HG02973 (cell line): ENCODE measurements around the gene RHO.
"Not testable (repeated sequence)": the region's sequence is repeated elsewhere in the genome, so short reads cannot be mapped to it uniquely, and the experiment has no call there.

Experiments used
- ATAC-seq: cut with Tn5 transposase; IDR thresholded peaks from one replicate; pipeline ENCODE4 v1.9.1; 2021; ENCODE audit warnings: moderate library complexity; ENCODE audit not compliant: unreplicated experiment

The RHO gene

DNA sequence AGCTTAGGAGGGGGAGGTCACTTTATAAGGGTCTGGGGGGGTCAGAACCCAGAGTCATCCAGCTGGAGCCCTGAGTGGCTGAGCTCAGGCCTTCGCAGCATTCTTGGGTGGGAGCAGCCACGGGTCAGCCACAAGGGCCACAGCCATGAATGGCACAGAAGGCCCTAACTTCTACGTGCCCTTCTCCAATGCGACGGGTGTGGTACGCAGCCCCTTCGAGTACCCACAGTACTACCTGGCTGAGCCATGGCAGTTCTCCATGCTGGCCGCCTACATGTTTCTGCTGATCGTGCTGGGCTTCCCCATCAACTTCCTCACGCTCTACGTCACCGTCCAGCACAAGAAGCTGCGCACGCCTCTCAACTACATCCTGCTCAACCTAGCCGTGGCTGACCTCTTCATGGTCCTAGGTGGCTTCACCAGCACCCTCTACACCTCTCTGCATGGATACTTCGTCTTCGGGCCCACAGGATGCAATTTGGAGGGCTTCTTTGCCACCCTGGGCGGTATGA lies at the start of gene RHO:
Gene RHO, plus strand, starts transcription at position 51 of the 512 bp plus-strand sequence. Its CDS starts 95 bp downstream, at position 146.
- no peak for ATAC-seq

DNA sequence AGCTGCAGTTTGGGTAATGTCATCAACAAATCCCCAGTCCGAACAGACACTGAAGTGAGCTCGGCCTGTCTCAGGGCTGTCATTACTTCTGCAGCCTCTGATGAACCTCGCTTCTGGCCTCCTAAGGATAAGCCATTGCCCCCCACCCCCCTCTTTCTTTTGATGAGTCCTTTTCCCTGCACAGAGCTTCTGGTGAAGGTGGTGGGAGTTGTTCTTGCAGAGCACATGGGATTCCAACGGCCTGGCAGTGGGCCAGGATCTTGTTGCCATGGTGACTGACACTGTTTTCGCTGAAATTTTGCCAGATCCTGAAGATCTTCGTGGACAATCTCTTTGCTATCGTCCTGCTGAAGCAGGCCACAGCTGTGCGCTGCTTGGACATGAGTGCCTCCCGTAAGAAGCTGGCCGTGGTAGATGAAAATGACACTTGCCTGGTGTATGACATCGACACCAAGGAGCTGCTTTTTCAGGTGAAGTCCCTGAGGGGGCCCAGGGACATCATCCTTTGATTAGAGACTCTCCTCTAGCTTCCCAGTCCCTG lies 47.1 kb upstream of the RHO start:
- not testable (repeated sequence) for ATAC-seq

DNA sequence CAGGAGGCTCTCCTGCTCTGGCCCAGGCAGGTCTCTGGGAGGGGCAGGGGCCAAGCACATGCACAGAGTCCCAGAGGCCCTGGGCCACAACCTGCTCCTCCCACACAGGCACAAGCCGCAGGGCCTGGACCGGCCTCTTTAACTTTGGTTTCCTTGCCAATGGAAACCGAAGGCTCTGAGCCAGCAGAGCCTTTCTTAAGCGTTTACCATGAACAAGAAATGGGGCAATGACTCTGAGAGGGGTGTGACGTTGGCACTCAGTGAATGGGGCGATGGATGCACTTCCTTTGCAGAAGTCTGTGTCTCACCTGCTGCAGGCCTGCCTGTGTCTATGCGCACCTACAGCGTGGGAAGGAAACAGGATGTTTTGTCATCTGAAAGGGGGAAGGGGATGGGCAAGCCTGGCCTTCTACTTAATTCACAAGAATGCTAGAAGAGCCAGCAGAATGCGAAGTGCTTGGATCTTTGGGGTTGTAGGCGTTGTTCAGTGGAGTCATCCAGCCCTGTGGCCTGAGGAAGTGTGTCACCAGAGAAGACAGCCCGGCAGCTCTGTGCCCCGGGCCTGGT lies 46.6 kb upstream of the RHO start:
- no peak for ATAC-seq

DNA sequence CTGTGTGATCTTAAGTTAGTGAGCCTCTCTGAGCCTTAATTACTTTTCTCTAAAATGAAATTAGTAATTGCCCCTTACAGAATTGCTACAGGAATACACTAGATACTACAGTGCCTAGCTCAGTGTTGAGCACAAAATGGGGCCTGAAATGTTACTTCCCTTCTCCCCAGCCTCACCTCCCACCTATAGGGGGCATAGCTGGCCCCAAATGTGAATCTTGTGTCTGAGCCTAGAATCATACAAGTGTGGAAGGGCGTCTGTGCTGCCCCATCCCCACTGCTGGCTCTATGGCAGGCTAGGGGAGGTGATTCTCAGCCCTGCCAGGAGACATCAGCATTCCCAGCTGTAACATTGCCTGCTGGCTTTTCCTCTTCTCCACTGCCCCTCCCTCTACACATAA lies 45.7 kb upstream of the RHO start:
- no peak for ATAC-seq

DNA sequence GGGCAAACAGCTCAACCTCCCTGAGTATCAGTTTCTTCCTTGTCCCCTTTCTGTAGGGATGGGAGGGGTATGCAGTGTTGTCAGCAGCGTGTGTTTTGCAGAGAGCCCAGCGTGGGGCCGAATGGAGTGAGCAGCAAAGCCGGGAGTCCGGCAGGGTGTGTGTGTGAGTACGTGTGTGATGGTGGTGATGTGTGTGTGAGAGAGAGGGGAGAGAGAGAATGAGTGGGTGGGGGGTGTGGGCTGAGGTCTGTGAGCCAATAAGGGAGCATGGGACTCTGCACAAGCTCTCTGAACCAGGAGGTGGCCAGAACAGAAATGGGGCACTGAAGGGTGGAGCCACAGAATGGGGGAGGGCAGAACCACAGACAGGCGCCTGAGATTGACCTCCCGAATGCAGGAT lies 44.6 kb upstream of the RHO start:
- ATAC-seq, result no peak

DNA sequence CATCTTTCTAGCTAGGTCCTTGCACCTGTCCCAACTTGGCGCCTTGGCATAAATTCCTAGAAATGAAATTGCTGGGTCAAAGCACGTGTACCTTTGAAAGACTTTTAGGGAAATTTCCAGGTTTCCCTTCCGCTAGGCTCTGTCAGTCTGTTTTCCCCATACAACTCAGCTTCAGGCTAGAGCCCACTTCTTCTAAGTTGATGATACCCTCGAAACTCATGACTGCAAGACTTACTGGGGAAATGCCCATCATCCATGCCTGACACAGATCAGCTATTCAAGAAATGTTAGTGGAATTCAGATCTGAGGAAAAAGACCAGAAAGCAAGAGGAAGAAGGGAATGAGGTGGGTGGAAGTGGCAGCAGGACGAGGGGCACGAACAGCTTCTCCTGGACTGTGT lies 43.3 kb upstream of the RHO start:
- not testable (repeated sequence) for ATAC-seq

DNA sequence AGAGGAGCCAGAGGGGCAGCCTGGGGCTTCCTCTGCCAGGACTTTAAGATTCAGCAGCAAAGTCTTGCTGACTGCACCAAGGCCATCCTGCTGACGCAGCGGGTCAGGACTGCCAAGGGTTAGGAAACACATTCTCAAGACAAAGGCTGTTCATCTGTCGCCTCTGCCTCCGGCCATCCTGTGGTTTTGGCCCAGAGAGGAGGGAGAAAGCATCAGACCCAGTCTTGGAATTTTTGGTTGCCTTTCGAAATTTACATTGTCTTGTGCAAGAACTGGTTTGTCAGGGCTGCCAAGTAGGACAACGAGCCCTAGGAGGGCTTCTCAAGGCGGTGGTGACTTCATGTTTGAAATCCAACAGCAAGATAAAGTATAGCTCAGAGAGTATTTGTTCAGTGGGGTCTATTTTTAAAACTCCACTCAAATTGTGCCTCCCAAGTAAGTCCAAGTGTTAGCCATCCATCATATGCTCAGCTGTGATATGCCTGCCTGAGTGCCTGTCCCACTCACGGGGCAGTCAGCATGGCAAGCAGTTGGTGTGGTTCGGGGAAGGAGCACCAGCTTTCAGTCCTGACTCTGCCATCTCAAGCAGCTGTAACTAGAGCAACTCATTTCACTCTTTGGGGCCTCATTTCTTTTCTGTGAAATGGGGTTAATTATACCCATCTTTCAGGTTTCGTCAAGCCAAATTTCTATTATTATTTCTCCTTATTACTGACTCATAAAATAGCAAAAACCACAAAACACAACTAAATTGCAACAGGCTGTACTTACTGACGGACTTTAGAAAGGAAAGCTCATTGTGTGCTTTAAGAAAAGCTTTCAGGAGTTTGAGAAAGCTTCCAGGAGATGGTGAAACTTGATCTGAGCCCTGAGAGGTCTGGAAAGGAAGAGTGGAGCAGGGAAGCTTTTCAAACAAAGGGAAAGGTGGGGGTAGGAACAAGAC lies 42.4 kb upstream of the RHO start:
- no peak for ATAC-seq

DNA sequence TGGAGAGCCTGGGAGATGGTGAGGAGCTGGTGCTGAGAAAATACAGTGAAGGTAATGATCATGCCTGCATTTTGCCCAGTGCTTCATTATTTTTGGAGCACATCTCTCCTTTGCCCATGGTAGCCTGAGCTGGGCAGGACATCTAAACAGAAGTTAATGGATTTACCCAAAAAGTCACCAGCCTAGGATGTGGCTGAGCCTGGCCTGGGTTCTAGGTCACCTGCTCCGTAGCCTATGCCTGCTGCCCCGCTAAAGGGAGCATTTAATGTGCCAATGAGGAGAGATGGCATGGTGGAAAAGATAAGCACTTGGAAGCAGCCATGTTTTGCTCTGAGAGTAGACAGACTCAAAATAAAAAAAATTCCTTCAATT lies 41.8 kb upstream of the RHO start:
- no peak for ATAC-seq

DNA sequence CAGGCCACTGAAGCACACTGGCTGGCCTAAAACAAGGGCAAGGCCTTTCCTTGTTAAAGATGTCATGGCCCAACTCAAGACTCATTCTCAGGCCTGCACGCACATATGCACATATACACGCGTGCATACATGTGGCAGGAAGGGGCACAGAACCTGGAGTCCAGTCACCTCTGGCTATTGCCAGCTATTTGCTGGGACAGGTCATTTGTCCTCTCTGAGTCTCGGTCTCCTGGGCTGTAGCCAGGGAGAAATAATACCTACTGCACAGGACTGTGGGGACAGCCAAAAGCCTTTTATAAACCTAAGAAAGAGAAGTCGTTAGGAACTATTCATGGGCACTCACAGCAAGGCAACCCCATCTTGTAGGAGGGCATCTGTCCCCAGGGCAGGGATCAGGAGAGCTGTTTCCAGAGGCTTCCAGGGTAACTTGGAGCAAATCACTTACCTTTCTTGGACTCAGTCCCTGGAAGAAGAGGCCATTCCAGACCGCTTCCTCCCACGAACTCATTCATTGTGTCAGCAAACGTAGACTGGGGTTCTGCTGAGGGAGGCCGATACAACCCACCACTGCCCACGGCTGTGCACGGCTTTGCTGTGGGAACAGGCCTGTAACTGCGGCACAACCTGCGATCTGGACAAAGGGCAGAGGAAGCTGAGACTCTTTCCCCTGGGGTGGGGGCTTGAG lies 41.1 kb upstream of the RHO start:
- no peak for ATAC-seq

DNA sequence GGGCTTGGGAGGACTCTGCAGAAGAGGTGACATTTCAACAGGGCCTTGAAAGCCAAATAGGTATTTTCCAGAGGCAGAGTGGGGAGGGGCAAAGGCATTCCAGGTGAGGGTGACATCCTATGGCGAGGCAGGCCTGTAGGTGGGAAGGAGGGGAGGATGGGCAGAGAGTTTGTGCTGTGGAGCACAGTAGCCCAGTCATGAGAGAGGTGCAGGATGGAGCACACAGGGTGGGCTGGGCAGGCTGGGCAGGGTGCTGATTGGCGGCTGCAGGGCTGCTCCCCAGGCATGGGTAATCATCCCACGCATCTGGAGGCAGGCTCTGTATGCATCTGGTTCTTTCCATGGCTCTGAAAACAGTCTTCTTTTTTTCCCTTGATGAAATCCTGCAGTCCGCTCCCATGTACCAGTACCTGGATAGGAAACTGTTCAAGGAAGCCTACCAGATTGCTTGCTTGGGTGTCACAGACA lies 40.5 kb upstream of the RHO start:
- not testable (repeated sequence) for ATAC-seq

DNA sequence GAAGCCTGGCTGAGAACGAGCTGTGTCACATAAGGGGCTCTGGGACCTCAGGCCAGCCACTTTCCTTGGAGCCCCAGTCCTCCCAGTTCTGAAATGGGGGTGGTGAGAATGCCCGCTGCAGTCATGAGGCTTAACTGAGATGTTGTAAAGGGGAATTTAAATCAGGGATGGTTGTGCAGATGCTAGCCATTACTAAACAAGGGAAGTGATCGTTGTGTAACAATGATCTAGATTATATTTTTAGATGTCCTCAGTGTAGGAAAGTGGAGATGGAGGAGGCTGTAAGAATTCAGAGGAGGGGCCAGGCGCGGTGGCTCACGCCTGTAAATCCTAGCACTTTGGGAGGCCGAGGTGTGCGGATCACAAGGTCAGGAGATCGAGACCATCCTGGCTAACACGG lies 39.2 kb upstream of the RHO start:
- not testable (repeated sequence) for ATAC-seq

DNA sequence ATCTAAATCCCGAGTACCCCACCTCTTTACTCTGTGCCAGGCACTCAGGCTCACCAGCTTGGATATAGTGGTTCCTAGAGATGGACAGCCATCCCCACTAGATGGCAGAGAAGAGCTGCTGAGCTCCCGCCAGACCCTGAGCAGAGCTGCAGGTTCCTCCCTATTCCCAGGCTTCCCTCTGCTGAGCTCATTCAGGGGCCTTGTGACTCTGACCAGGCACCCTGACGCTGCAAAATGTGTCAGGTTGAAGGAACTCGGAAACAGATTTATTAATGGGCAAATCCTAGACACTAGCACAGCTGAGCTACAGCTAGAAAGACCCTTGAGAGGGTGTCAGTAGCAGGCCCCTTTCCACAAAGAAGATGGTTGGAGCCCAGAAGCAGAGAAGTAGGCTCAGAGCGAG lies 38.2 kb upstream of the RHO start:
- ATAC-seq, result peak; percentile 77

DNA sequence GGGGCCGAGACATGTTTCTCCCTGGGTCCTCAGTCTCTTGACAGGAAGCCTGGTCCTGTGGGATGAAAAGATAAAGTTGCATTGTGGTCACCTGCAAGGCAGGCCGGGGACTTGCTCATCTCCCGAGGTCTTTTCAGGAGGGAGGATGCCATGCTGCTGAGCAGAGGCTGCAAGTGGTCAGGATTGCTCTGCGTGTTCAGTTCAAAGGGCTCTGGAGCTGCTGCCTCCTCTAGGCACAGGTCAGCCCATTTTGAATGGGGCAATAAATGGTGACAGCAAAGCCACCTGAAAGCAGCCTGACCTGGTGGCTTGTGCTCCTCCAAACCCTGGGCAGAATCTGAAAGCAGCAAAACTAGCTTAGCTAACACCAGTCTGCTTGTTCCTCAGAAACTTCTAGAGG lies 37.4 kb upstream of the RHO start:
- not testable (repeated sequence) for ATAC-seq

DNA sequence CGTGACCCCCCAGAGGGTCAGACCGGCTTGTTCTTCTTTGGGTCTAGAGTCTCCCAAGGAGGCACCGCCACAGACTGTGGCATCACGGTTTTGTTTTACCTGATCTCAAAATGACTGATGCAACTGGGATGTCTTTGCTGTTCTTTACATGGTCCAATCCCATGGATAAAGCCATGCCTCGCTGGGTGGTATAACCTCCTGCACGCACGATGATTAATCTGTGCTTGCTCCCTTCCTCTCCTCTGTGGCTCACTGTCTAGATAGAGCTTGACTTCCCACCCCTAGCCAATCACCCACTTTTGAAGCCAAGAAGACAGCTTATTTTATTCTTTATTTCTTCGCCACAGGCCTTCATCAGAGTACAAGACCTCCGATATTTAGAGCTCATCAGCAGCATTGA lies 36.6 kb upstream of the RHO start:
- ATAC-seq, result no peak

DNA sequence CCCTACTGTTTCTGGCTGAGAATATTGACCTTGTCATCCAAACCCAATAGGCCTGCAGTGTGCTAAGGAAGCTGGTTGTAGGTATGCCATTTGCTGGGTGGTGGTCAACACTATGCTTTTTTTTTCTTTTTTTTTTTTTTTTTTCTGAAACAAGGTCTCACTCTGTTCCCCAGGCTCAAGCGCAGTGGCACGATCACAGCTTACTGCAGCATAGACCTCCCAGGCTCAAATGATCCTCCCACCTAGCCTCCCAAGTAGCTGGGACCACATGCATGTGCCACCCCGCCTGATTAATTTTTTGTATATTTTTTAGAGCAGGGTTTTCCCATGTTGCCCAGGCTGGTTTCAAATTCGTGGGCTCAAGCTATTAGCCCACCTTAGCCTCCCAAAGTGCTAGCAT lies 35.7 kb upstream of the RHO start:
- no peak for ATAC-seq

DNA sequence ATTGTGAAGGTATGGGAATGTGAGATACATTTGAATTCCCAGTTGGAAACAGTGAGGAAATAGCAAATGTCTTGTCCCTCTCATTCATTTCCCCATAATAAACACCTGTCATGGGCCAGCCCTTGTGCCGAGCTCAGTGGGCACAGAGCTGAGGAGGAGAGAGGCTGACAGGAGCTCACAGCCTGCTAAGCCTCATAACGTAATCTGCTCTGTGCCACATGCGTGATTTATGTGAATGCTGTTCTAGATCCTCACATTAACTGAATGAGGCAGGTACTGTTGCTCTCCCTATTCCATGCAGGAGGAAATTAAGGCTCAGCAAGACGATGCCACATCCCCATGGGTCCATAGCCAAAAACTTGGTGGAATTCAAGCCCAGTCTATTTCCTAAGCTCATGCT lies 35.2 kb upstream of the RHO start:
- ATAC-seq, result no peak

DNA sequence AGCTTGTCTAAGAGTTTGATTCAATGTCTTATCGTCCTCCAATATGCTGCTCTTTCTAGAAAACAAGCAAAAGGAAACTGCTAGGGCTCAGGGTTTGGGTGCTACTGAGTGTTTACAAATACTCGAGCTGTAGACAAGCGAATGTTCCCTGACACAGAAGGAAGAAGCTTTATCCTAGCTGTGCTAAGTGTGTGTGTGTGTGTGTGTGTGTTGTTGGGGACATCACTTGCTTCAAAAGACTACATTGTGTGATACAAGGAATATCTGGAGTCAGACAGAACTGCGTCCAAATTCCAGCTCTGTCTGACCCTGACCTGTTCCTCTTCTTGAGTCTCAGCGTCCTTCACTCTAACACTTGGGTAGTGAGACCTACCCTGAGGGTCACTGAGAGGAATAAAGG lies 33.9 kb upstream of the RHO start:
- not testable (repeated sequence) for ATAC-seq

DNA sequence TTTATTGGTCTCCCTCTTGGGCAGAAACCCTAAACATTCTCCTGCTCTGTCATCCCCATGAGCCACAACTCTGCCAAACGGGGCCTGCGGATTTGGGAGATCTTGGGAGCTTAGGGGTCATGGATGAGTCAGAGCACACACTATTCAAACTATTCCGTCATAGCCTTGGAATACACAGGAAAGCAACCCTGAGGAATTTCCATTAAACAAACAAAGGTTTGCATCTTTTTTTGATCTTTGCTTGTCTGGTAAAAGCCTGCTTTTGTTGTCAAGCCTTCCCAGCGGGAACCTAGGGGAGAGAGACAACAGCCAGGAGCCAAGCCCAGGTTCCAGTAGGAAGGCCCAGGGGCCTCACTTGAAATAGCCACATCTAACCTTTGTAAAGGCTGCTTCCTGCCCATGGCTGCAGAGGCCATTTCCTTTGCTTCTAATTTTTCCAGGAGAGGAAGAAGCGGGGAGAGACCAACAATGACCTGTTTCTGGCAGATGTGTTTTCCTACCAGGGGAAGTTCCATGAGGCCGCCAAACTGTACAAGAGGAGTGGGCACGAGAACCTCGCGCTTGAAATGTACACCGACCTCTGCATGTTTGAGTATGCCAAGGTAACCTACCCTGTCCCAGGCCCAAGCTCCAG lies 33.3 kb upstream of the RHO start:
- ATAC-seq, result not testable (repeated sequence)

DNA sequence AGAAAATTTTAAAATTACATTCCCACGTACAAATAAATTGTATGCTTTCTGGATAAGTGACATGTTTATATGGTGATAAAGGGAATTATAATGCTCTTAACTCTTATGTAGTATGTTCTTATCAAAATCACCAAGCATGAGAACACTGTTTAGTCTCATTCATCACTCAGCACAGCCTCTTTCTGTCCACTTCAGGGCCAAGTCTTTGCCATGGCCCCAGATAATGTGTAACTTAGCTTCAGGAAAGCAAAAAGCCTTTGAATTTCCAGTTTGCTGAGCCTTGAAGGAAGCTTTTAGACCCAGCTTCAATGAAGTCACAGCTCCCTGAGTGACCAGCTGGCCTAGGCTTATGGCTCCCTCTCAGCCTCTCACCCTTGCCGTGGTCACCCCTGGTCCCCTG lies 30.6 kb upstream of the RHO start:
- ATAC-seq, result not testable (repeated sequence)

DNA sequence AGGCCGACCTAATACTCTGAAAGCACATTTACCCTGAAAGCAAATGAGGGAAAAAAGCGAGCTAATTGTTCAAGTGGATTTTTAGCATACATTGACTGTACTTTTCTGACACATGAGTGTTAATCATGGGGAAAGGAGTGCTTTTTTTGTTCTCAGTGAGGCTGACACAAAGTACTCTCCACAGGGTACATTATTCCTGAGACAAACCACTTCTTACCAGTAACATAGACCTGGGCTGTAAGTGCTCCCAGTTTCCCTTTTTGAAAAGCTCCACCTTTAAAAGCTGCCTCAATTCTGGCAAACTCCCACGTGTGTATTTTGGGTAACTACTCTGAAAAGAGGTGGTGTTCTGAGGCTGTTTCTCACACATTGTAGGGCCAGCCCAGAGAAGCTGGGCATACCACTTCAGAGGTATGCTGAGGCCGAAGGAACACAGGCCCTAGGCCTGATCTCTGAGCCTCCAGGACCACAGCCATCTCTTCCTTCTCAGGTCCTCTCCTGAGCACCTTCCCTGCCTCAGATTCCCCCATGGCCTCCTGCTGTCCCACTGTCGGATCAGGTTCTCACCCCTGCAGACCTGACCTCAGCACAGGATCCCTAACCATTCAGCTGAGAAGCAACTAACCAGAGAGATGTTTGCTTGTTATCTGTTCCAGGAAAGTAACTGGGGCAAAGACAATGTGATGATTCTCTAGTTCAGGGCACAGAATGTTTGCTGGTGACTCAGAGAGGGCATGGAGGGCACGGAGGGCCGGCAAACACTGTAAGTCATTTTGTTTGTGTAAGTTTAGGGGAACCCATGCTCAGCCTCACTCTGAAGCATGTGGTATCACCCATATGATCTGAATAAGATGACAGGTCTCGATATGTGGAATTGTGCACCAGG lies 29.6 kb upstream of the RHO start:
- ATAC-seq, result not testable (repeated sequence)
